H9 (cell line): Measurements from ENCODE around the gene ZNF423. TPM values are rescaled to one million over a fixed set of nuclear protein-coding genes. Genes with fewer than 3 reads are reported as not detected.

Experiments
- DNase-seq: peaks from one replicate; pipeline ENCODE4 v3.0.0-alpha.2; 2017
- H2AFZ ChIP-seq: one replicate; pipeline ENCODE4 v1.6.1; 2013; ENCODE audit warnings: mild to moderate bottlenecking, low read length, control low read depth, moderate library complexity
- H2AK5ac ChIP-seq: 2 replicates; pipeline ENCODE4 v1.6.1; 2013; ENCODE audit warnings: low read length, control low read depth, mixed read lengths; ENCODE audit not compliant: insufficient read length
- H2BK120ac ChIP-seq: one replicate; pipeline ENCODE4 v1.6.1; 2013; ENCODE audit warnings: low read depth, mild to moderate bottlenecking, low read length, control low read depth, inconsistent platforms; ENCODE audit not compliant: poor library complexity, severe bottlenecking
- H2BK12ac ChIP-seq: 2 replicates; pipeline ENCODE4 v1.6.1; 2013; ENCODE audit warnings: low read length, control low read depth, mixed read lengths, low read depth; ENCODE audit not compliant: insufficient read length
- H2BK15ac ChIP-seq: 2 replicates; pipeline ENCODE4 v1.6.1; 2013; ENCODE audit warnings: low read depth, low read length, control low read depth
- H2BK20ac ChIP-seq: one replicate; pipeline ENCODE4 v1.6.1; 2013; ENCODE audit warnings: low read depth, mild to moderate bottlenecking, low read length, control low read depth, inconsistent platforms; ENCODE audit not compliant: poor library complexity, severe bottlenecking
- H2BK5ac ChIP-seq: 2 replicates; pipeline ENCODE4 v1.6.1; 2013; ENCODE audit warnings: low read length, control low read depth, mixed read lengths; ENCODE audit not compliant: insufficient read length
- H3K14ac ChIP-seq: 2 replicates; pipeline ENCODE4 v1.6.1; 2013; ENCODE audit warnings: low read length, control low read depth; ENCODE audit not compliant: insufficient read depth
- H3K18ac ChIP-seq: 2 replicates; pipeline ENCODE4 v1.6.1; 2013; ENCODE audit warnings: low read depth, mild to moderate bottlenecking, mixed read lengths, low read length, control low read depth; ENCODE audit not compliant: insufficient read length
- H3K23ac ChIP-seq: 2 replicates; pipeline ENCODE4 v1.6.1; 2013; ENCODE audit warnings: low read length, control low read depth, mixed read lengths, low read depth; ENCODE audit not compliant: insufficient read length
- H3K23me2 ChIP-seq: 2 replicates; pipeline ENCODE4 v1.6.1; 2013; ENCODE audit warnings: low read depth, mild to moderate bottlenecking, mixed read lengths, low read length, control low read depth; ENCODE audit not compliant: insufficient read length, poor library complexity, severe bottlenecking
- H3K27ac ChIP-seq: 2 replicates; pipeline ENCODE4 v1.5.1; 2013; ENCODE audit warnings: low read length, control low read depth, mixed read lengths, low read depth; ENCODE audit not compliant: insufficient read length
- H3K27me3 ChIP-seq: 2 replicates; pipeline ENCODE4 v1.6.1; 2013; ENCODE audit warnings: low read length, control low read depth, inconsistent platforms; ENCODE audit not compliant: insufficient read depth
- H3K4ac ChIP-seq: 2 replicates; pipeline ENCODE4 v1.6.1; 2013; ENCODE audit warnings: low read depth, mild to moderate bottlenecking, control low read depth, inconsistent platforms, low read length, moderate library complexity
- H3K4me1 ChIP-seq: 2 replicates; pipeline ENCODE4 v1.6.1; 2013; ENCODE audit warnings: low read length, control low read depth, inconsistent platforms; ENCODE audit not compliant: insufficient read depth
- H3K4me2 ChIP-seq: 2 replicates; pipeline ENCODE4 v1.6.1; 2013; ENCODE audit warnings: low read length, control low read depth, mixed read lengths; ENCODE audit not compliant: insufficient read length, insufficient read depth
- H3K56ac ChIP-seq: 2 replicates; pipeline ENCODE4 v1.6.1; 2013; ENCODE audit warnings: low read depth, mild to moderate bottlenecking, mixed read lengths, low read length, control low read depth; ENCODE audit not compliant: insufficient read length
- H3K79me1 ChIP-seq: 2 replicates; pipeline ENCODE4 v1.6.1; 2013; ENCODE audit warnings: low read depth, mild to moderate bottlenecking, moderate library complexity, low read length, control low read depth, inconsistent platforms; ENCODE audit not compliant: insufficient read depth, poor library complexity, severe bottlenecking
- H3K79me2 ChIP-seq: 2 replicates; pipeline ENCODE4 v1.6.1; 2013; ENCODE audit warnings: low read length, control low read depth, inconsistent platforms; ENCODE audit not compliant: insufficient read depth
- H3K9ac ChIP-seq: 2 replicates; pipeline ENCODE4 v1.6.1; 2013; ENCODE audit warnings: low read length, control low read depth, mixed read lengths; ENCODE audit not compliant: insufficient read length; ENCODE audit errors: extremely low read depth
- H3K9me3 ChIP-seq: one replicate; pipeline ENCODE4 v1.6.1; 2013; ENCODE audit warnings: low read depth, low read length, inconsistent platforms; ENCODE audit not compliant: control insufficient read depth
- H3T11ph ChIP-seq: one replicate; pipeline ENCODE4 v1.6.1; 2013; ENCODE audit warnings: mild to moderate bottlenecking, low read length, control low read depth, inconsistent platforms
- H4K20me1 ChIP-seq: one replicate; pipeline ENCODE4 v1.6.1; 2013; ENCODE audit not compliant: control insufficient read depth, insufficient read length, insufficient read depth
- H4K5ac ChIP-seq: 2 replicates; pipeline ENCODE4 v1.6.1; 2013; ENCODE audit warnings: low read depth, mild to moderate bottlenecking, mixed read lengths, low read length, control low read depth; ENCODE audit not compliant: insufficient read length
- H4K8ac ChIP-seq: replicated peaks from 2 replicates; pipeline ENCODE4 v1.6.1; 2013; ENCODE audit warnings: low read length, control low read depth, mixed read lengths, low read depth; ENCODE audit not compliant: insufficient read length
- H4K91ac ChIP-seq: 2 replicates; pipeline ENCODE4 v1.6.1; 2013; ENCODE audit warnings: low read depth, mild to moderate bottlenecking, moderate library complexity, mixed read lengths, low read length, control low read depth; ENCODE audit not compliant: insufficient read length
- H3K27ac Mint-ChIP-seq, 3 experiments: 2 replicates in 2 of 3; 3 replicates in 1 of 3; pipeline ENCODE4 v1.8.0; 2020 to 2021; ENCODE audit warnings: mixed read lengths in 3 of 3, mild to moderate bottlenecking in 1 of 3, moderate library complexity in 1 of 3
- H3K27me3 Mint-ChIP-seq: 2 replicates; pipeline ENCODE4 v1.8.0; 2021; ENCODE audit warnings: low read depth, mild to moderate bottlenecking, moderate library complexity, mixed read lengths
- H3K36me3 Mint-ChIP-seq, 3 experiments: 2 replicates in 2 of 3; 3 replicates in 1 of 3; pipeline ENCODE4 v1.8.0; 2020 to 2021; ENCODE audit warnings: low read depth in 3 of 3, mixed read lengths in 3 of 3; ENCODE audit not compliant: insufficient read depth in 1 of 3
- H3K4me1 Mint-ChIP-seq, 2 experiments: 2 replicates each; pipeline ENCODE4 v1.8.0; 2020; ENCODE audit warnings: mixed read lengths in 2 of 2
- H3K4me3 Mint-ChIP-seq, 2 experiments: 2 replicates in 1 of 2; 3 replicates in 1 of 2; pipeline ENCODE4 v1.8.0; 2020 to 2021; ENCODE audit warnings: mild to moderate bottlenecking in 2 of 2, mixed read lengths in 2 of 2, moderate library complexity in 1 of 2
- H3K9me3 Mint-ChIP-seq, 2 experiments: 2 replicates in 1 of 2; 3 replicates in 1 of 2; pipeline ENCODE4 v1.8.0; 2020; ENCODE audit warnings: mild to moderate bottlenecking in 2 of 2, mixed read lengths in 2 of 2, moderate library complexity in 1 of 2
- CTCF ChIP-seq: fragments of 200-600 bp; sonication (generic); conservative IDR thresholded peaks from 3 replicates; pipeline ENCODE4 v1.8.0; 2021; ENCODE audit warnings: antibody characterized with exemption, mild to moderate bottlenecking
- WGBS: extraction: QIAGEN DNeasy Blood & Tissue Kit; methylation state at CpG from one replicate; pipeline ENCODE4 v1.1.7; 2013; ENCODE audit warnings: missing lambda C conversion rate, low lambda C conversion rate, mixed read lengths; ENCODE audit not compliant: insufficient read length; ENCODE audit errors: extremely low coverage; 5-methylcytosine and 5-hydroxymethylcytosine counted together
- total RNA-seq: library from RNA; stranded (reverse); gene quantifications from 2 replicates; pipeline ENCODE4 v1.2.1, GENCODE V29; 2021

The ZNF423 gene
- total RNA-seq, 1 experiment from 2014 or later: 51.5 TPM

- Histone ChIP-seq H3K18ac (no peak overlapping the region), H3K27ac (no peak overlapping the region), H4K20me1 (no peaks in the 10 kb centered on the region), H3K14ac (no peak overlapping the region), H3K4me2 (no peak overlapping the region), H2AFZ (no peak overlapping the region), H4K91ac (no peak overlapping the region), H3K9me3 (no peaks in the 10 kb centered on the region), H2BK12ac (no peak overlapping the region), H3K27me3 (no peaks in the 10 kb centered on the region), H3K79me2 (no peaks in the 10 kb centered on the region), H3T11ph (no peak overlapping the region), H3K4ac (no peak overlapping the region), H2BK20ac (no peak overlapping the region), H4K8ac (no peak overlapping the region), H2AK5ac (no peak overlapping the region), H3K79me1 (no peaks in the 10 kb centered on the region), H3K4me1 (peaks cover 10% of the 10 kb centered on the region), H3K56ac (no peak overlapping the region), H3K23ac (no peak overlapping the region), H2BK15ac (no peak overlapping the region), H4K5ac (no peak overlapping the region), H3K23me2 (no peaks in the 10 kb centered on the region), H2BK5ac (no peak overlapping the region), H2BK120ac (no peak overlapping the region), H3K9ac (no peak overlapping the region)
- Mint-ChIP-seq H3K27me3 (peaks cover 5% of the 10 kb centered on the region; the same call in 1 of the 2 replicates), H3K27ac (no peak overlapping the region), H3K4me1 (peaks cover 34 to 38% of the 10 kb centered on the region in 2 experiments), H3K4me3 (no peak overlapping the region), H3K9me3 (no peaks in the 10 kb centered on the region; a peak in 1 of 5 replicates), H3K36me3 (no peaks in the 10 kb centered on the region; a peak in 1 of 7 replicates)
- no peak for TF ChIP-seq CTCF
- WGBS: no CpG with 5 or more reads among the region's 2 CpGs
- DNase-seq: no peak
Observed at GRCh38 chr16:49446805-49447204, 409.1 kb downstream of the ZNF423 start.
